HL-60 (cell line): ENCODE results near the gene NBPF1.
"Not testable (repeated sequence)": the region's sequence is repeated elsewhere in the genome, so short reads cannot be mapped to it uniquely, and the experiment has no call there.

ENCODE experiments used
- CTCF ChIP-seq: IDR thresholded peaks from one replicate; pipeline ENCODE4 v1.5.1; 2011; ENCODE audit warnings: low read length, control low read depth, inconsistent platforms; ENCODE audit not compliant: insufficient read depth
- GABPA ChIP-seq: IDR thresholded peaks from 2 replicates; pipeline ENCODE4 v1.6.1; 2012; ENCODE audit warnings: low read depth
- POLR2AphosphoS5 ChIP-seq: IDR thresholded peaks from 2 replicates; pipeline ENCODE4 v1.6.1; 2012; ENCODE audit warnings: low read depth

- TF ChIP-seq CTCF, POLR2AphosphoS5, GABPA: not testable (repeated sequence)
These were observed 10.9 kb downstream of the NBPF1 start for GRCh38 chr1:16602336-16603011.
